Stimulated activated naive CD4-positive, alpha-beta T cell (primary cell): ENCODE results near the gene SUPT20HL1.
A peak's percentile ranks its signal among the peaks of the same experiment; 100 is the strongest.
"Not testable (repeated sequence)": the region's sequence is repeated elsewhere in the genome, so short reads cannot be mapped to it uniquely, and the experiment has no call there.

Experiments
- DNase-seq, 6 experiments: peaks; one replicate each; lab custom pipeline; 2025; lab: John Stamatoyannopoulos, UW

The SUPT20HL1 gene

GRCh38 chrX:24360272-24360671 lies at the start of gene SUPT20HL1:
Gene SUPT20HL1, plus strand, starts transcription at chrX:24360639. Its CDS starts 2,122 bp downstream, at chrX:24362761.
- DNase-seq, result no peak

- DNase-seq, result not testable (repeated sequence)
Observed at GRCh38 chrX:24310916-24311315, 49.5 kb upstream of the SUPT20HL1 start.

- not testable (repeated sequence) for DNase-seq
Observed at GRCh38 chrX:24311507-24312248, 48.8 kb upstream of the SUPT20HL1 start.

DNA sequence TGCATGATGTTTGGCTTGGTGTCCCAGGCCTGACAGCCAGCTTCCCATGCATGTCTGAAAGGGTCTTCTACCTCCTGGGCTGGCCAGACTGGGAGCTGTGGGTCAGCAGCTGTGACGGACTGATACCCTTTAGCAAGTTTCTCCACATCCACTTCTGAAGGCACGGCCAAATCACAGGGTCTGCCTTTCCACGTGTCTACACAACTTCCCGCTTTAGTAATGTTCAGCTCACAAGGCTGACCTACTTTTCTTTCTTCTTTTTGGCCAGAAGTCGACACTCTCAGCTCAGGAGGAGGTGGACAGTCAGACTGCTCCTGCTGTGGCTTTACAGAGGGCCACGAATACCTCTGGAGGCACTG lies 48.2 kb upstream of the SUPT20HL1 start:
- DNase-seq, result not testable (repeated sequence)

DNA sequence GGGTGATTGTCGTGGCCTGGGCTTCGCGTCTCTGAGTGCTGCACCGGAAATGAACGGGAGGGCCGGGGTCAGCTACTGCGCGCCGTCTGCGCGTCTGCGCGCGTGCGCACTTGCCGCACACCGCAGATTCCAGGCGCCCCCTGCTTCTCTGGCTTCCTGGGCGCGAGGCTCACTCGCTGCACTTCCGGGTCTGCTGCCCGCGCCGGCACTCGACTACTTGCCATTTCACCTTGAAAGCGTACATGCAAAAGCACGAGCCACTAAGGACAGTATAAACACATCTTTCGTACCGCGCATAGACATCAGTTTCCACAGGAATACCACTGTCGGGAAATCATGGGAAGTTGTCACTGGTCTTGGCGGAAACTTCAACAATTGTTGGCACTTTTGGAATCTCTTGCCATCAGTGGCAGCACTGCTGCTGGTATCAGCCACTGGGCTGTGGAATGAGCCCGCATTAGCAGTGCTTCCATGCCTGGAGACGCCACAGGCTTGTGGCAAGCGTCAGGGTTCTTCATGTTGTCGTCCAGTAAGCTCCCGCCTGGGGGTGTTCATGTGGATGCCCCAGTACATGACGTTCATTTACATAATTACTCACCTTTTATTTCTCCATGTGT lies 46.3 kb upstream of the SUPT20HL1 start, which contains the start of gene SUPT20HL2:
Gene SUPT20HL2, minus strand, starts transcription at position 51 of the 617 bp plus-strand sequence. CDS start 754 bp downstream, outside the sequence.
- no peak for DNase-seq

DNA sequence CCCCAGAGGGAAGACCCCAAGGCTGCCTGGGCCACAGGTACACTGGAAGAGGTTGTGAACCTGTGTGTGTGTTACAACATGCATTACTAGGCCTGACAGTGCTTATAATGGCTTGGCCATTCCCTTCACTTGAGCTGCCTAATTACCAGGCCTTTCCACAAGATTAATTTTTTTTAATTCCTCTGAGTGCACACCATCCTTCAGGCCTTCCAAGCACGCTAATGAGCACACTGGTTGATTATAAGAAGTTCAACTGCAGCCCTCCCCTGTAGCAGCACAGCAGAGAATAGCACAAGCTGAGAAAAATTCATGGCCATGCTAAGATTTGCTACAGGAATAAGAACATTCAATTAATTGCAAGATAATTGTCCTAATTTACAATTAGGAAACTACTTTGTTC lies 44.3 kb upstream of the SUPT20HL1 start:
- DNase-seq, result no peak

DNA sequence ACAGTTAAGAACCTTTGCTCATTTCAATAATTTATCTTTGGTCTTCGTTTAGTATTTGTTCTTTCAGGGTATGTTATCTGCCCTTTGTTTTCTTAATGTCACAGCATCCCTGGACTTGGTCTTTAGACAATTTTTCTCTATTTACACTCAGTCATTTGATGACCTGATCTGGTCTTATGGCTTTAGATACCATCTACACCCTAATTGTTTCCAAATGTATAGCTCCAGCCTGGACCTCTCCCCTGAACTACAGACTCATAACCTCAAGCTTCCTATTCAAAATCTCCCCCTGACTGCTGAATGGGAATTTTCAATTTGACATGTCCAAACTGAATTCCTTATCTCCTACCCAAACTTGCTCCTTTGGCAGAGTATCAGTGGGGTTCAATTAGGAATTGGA lies 42.9 kb upstream of the SUPT20HL1 start:
- DNase-seq, result no peak

DNA sequence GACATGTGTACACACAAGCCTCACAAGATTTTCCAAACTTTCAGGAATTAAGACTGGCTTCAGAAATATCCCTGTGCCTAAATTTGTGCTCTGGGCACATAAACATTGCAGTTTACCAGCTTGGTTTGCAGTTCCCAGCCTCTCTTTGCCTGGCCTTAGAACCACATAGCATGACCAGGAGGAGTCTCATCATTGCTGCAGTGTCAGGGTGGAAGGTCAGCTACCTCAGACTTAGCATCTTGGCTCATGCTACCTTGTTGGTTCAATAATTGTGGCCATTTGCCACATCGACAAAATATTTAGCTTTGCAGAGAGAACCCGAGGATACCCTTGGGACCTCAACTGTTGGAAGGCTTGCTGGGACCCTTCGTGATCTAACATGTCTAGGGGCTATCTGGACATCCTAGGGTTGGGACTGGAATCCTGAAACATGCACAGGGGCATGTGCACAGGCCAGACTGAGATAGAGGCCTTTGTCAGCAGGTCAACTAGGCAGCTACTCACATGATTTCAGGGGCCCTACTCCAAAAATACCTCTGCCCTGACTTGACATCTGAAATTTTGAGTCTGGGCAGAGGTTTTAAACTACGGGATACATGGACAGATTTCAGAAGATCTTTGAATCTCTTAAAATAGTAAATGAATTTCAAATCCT lies 38.6 kb upstream of the SUPT20HL1 start:
- DNase-seq, result no peak

GRCh38 chrX:24325231-24325630 lies 35.2 kb upstream of the SUPT20HL1 start:
- no peak for DNase-seq

DNA sequence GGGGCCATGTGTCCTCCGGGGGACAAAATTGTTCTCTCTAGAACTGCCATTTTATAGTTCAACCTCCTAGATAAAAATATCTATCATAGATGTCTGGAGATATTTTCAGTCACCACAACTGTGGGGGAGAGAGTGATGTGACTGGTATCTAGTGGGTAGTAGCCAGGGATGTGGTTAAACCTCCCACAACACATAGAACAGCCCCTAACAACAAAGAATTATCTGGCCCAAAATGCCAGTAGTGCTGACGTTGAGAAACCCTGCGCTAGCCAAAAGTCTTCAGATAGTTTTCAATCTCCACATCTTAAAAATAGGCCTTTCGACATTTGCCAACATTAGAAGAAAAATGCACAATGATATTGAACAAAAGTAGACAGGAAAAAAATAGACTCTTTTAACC lies 27.6 kb upstream of the SUPT20HL1 start:
- no peak for DNase-seq

DNA sequence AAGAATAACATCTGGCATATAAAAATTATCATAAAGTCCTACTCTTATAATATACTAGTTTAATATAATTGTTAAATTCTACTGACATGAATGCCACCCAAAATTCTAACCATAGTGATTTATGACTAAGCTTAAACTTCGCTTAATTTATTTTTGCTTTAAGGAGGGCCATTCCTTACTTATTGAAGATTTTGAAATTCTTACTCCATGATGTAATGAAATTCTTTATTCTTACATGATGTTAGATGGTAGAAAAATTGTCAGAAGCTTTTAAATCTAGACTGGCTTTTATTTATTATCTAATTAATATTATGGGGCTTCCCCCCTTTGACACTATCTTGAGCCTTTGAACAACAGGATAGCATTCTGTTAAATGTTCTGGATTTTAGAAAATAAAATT lies 27.1 kb upstream of the SUPT20HL1 start:
- no peak for DNase-seq

- no peak for DNase-seq
Observed at GRCh38 chrX:24334461-24334860, 26.0 kb upstream of the SUPT20HL1 start.

DNA sequence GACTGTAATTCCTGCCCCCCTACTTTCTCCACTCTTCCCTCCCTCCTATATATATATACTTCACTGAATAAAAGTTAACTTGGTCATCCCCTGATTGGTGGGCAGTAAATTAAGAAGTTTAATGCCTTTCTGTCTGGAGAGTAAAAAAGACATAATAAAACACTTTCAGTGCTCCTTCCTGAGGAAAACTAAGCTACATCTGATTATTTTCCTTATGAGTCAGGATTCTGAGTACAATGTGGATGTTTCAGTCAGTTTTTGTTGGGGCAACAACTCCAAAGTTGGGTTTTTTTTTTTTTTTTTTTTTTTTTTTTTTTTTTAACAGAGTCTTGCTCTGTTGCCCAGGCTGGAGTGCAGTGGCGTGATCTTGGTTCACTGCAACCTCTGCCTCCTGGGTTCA lies 24.6 kb upstream of the SUPT20HL1 start:
- no peak for DNase-seq

DNA sequence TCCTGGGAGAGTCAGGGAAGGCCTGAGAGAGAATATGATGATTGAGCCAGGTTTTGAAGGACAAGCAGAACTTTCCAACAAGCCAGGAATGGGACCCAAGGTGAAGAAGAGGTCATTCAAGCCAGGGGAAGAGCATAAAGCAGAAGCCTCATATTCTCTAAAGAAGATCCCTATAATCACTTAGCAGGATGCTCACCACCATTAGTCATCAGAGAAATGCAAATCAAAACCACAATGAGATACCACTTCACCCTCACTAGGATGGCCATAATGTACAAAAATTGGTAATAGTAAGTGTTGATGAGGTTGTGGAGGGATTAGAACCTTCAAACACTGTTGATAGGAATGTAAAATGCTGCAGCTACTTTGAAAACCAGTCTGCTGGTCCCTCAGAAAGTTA lies 20.5 kb upstream of the SUPT20HL1 start:
- DNase-seq, result no peak

- DNase-seq, result no peak
Observed at GRCh38 chrX:24340501-24340900, 19.9 kb upstream of the SUPT20HL1 start.

GRCh38 chrX:24341795-24342194 lies 18.6 kb upstream of the SUPT20HL1 start:
- DNase-seq, result no peak

- peak in 1 of 6 experiments; percentile 14 for DNase-seq
Observed at GRCh38 chrX:24343719-24344118, 16.7 kb upstream of the SUPT20HL1 start.

GRCh38 chrX:24347881-24348280 lies 12.6 kb upstream of the SUPT20HL1 start:
- no peak for DNase-seq

DNA sequence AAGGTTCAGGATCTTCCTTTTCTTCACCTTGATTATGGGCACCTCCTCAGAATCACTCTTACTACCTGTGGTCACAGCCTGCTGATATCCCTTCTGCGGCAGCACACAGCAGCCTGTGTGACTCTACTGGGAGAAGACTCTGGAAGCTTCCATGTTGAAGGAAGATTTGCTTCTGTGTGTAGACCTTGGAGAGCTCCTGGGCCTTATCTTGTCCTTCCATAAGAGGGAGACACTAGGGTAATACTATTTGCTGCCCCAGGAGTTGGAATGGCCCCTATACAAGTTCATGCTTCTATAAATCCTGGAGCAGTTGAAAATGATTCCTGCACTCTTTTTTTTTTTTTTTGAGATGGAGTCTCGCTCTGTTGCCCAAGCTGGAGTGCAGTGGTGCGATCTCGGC lies 10.2 kb upstream of the SUPT20HL1 start:
- DNase-seq, result no peak

- no peak for DNase-seq
Observed at GRCh38 chrX:24355095-24355494, 5.3 kb upstream of the SUPT20HL1 start.

DNA sequence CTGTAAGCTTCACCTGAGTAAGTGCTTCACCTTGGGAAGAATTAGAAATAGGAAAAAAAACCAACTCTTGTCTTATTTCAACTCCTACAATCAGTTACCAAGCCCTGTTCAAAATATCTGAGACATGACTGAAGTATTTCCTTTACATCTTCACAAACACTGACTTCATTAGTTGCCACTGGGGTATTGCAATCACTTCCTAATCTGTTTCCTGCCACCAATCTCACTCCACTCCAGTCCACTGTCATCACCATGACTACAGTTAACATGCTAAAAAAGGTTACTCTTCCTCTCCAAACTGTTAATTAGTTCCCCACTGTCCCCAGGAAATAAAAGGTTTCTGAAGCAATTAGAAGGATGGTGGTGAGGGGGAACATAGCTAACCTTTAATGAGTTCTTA lies 3.3 kb upstream of the SUPT20HL1 start:
- no peak for DNase-seq

GRCh38 chrX:24362089-24362745 lies 1.8 kb downstream of the SUPT20HL1 start:
- DNase-seq, result not testable (repeated sequence)
